GM19468 (cell line): ENCODE measurements around the gene WWC2.

Experiments
- ATAC-seq: cut with Tn5 transposase; IDR thresholded peaks from one replicate; pipeline ENCODE4 v1.9.1; 2021; ENCODE audit warnings: mild to moderate bottlenecking, moderate library complexity, moderate number of reproducible peaks; ENCODE audit not compliant: unreplicated experiment; ENCODE audit errors: extremely low read depth

Gene WWC2

DNA sequence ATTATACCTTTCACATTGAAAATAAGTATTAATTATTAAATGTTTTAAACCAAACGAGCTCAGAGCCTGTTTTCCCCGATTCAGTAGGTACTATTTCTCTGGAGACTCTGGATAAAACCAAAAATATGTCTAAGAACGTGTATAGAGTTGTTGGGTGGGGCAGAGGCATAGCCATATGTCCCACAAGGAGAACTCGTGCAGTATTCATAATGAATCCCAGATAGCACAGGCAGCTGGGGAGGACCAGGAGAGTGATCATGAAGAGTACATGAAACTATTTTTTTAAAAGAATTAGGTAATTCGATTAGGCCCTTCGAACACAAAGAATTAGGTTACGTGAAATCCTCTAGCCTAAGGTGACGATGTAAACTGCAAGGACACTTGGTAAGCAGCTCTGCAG lies 145.0 kb downstream of the WWC2 start:
- ATAC-seq: no peak

DNA sequence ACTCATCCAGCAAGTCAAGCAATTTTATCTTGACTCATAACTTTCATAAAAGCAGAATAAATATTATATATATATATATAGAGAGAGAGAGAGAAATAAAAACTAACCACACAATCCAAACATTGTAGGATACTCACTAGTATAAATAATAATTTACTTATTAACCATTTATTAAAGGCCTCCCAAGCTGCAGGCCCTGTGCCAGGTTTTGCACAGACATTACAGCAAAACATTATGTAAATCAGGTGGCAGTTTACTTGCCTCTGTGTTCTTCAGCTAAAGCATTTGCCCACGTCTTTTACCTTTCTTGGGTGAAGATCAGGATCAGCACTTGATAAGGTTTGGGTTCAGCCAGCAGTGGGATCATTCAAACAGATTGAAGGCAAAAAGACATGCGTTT lies 145.4 kb downstream of the WWC2 start:
- no peak for ATAC-seq

DNA sequence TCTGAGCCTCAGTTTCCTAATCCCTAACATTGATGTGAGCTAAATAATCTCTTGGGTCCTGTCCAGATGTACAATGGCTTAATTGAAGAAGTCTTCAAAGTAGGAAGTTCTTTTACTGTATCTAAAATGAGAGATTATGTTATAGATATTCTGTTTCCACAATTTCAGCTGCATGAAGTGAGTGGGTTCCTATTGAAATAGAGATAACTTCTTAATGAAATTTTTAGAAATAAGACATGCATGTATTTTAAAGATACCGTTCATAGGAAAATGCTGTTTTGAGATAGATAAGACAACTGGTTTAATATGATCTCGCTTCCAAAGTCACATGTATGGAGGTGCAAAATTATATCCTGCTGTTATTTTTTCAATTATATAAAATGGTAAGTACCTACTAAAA lies 149.1 kb downstream of the WWC2 start:
- no peak for ATAC-seq

DNA sequence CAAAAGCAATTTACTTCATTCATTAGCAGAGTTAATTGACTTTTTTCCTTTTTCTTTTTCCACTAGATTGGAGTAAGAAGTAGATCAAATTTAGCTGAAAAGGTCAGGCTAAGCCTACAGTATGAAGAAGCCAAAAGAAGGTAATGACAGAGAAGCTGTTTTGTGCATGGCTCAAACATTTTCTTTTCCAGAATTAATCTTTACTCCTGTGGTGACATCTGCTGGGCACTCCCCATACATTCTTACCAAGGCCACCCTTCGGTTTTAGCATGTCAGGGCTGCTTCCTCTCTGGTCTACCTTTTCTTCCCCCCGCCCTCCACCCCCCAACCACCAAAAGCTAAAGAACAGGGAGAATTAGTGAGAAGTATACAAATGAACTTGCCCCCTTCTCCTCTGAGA lies 150.8 kb downstream of the WWC2 start:
- ATAC-seq: no peak

DNA sequence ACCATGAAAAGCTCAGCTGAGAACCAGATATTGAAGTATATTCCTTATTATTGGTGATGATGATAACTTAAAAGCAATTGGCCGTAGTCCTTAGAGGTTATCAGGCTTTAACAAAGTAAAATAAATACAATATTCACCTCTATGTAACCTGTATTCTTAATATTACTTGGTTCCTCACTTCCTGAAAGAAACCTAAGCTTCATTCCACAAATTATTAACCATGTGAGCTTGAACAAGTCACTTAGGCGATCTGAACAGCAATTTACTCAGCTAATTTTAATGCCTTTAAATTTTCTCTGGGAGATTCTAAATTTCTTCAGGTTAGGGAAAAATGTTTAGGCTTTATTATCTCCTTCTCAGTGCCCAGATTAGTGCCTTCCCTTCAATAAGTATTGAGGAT lies 151.8 kb downstream of the WWC2 start:
- no peak for ATAC-seq

DNA sequence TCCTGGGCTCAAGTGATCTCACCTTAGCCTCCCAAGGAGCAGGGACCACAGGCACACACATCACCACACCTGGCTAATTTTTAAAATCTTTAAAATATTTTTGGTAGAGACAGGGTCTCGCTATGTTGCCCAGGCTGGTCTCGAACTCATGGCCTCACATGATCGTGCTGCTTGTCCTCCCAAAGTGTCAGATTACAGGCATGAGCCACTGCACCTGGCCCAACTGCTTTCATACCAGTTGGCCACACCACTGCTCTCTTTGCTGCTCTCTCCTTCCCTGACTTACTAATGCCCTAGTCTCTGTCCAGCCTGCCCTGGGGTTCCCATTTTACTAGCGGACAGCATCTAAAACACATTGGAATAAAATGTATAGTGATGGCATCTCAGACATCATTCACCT lies 153.9 kb downstream of the WWC2 start:
- ATAC-seq: no peak

DNA sequence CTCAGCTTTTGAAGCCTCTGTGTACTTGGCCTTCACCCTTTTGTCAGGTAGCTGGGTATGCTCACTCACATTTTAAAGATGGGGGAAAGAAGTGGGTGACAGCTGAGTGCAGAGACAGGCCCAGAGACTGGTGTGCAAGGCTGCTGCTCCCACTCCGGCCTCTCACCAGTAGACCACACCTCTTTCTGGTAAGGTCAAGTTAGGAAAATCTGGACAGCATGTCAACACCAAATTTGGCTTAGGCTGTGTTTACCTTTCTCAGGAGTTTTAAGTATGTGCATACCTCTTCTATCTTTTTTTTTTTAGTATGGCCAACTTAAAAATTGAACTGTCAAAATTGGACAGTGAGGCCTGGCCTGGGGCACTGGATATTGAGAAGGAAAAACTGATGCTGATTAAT lies 154.4 kb downstream of the WWC2 start:
- ATAC-seq: no peak

DNA sequence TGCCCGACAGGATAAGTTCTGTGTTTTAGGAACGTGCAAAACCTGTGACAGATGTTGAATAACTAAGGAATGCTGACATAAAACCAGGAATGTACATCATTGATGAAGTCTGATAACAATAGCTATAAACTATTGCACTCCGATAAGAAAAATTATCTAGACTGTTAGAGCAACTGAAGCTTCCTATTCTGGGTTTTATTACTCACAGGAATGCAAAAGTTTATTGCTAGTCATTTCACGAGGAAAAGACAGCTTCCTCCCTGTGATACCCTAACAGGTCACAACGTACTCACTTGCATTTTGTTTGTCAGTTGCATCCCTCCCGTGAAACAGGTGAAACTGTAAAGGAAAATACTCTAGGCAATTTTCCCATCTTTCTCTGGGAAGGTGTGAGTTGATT lies 155.1 kb downstream of the WWC2 start:
- ATAC-seq: no peak

DNA sequence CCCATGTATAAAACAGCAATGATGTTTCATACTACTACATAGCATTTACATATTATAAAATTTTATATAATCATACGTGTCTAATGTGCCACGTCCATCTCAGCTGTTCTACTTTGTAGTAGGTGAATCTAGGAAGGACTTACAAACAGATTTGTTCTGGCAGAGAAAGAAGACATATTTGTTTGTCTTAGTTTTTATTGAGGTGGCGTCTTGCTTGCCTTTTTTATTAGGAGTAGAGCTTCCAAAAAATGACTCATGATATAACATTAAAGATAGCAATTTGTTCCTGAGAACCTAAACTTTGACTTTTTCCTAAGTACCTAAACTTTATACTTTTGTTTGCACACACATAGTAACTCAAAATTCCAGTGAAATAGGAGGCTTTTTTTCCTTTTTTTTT lies 156.4 kb downstream of the WWC2 start:
- no peak for ATAC-seq

DNA sequence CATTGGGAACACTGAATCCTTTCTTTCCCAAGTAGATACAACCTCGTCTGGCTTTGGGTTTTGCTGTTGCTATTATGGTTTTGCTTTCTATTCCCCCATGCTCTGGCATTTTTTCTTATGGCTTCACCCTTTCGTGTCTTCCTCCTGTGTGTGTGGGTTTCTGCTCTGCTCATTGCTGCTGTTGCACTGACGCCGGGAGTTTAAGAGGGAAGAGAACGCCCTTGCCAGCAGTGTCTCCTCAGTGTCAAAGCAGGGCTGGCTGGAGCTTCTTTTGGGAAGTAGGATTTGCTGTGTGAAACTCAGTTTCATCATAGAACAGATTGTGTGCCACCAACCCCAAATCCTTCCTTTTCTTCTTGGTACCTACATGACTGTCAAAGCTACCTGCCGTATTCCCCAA lies 157.3 kb downstream of the WWC2 start:
- ATAC-seq: no peak

DNA sequence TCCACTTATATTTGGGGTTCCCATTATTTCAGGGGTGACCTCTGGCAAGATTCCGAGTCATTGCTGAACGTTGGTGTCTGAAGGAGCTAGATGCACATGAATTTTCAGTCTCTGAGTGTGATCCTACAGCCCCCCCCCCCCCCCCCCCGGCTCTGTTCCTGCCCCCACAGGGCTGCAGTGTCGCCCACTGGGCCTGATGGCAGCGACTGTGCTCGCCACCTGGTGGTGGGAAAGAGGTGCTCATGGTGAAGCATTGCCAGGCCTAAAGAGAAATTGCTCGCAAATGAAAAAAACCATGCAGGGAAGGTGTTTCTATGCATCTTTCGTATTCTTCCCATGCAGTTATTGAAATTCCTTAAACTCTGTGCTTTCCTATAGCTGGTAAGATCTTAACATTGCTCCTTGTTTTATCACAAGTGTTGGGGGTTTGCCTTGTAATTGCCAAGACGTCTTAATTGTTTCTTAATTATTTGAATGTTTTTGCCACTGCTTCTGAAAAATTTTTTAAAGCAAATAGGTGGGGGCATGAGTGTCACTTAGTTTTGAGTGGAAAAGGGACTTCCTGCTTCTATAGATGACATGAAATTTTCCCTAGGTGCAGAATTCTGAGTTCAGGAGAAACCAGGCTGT lies 157.8 kb downstream of the WWC2 start:
- ATAC-seq: no peak

DNA sequence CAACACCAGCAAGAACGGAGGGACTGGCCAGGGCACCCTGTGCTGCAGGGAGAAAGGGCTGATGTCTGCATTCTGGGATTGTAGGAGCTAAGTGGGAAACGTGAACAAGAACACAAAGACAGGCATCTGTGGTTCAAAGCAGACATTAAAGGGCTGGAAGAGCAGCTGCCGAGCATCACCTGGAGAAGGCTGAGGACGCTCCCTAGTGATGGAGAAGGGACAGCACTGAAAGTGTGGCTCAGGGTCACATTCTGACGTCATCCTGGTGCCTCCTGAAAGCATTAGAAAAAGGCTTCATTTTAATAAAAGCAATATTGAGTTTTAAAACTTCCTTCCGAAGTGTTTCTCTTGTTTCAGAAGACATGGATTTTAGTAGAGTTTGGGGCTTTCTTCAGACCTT lies 158.8 kb downstream of the WWC2 start:
- ATAC-seq: no peak

DNA sequence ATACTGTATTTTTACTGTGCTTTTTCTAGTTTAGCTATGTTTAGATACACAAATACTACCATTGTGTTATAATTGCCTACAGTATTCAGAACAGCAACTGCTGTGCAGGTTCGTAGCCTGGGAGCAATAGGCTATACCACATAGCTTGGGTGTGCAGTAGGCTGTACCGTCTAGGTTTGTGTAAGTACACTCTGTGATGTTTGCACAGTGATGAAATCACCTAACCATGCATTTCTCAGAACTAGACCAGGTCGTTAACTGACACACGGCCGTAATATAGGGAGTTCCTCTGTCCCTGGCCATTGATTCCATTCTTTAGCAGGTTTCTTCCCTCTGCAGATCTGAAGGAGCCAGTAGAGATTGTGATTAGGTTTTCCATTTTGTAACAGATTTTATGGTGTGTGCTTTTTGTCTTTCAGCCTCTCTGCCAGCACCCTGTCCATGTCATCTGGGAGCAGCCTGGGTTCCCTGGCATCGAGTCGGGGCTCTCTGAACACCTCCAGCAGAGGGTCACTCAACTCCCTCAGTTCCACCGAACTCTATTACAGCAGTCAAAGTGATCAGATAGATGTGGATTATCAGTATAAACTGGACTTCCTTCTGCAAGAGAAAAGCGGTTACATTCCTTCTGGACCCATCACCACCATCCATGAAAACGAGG lies 161.6 kb downstream of the WWC2 start:
- no peak for ATAC-seq

DNA sequence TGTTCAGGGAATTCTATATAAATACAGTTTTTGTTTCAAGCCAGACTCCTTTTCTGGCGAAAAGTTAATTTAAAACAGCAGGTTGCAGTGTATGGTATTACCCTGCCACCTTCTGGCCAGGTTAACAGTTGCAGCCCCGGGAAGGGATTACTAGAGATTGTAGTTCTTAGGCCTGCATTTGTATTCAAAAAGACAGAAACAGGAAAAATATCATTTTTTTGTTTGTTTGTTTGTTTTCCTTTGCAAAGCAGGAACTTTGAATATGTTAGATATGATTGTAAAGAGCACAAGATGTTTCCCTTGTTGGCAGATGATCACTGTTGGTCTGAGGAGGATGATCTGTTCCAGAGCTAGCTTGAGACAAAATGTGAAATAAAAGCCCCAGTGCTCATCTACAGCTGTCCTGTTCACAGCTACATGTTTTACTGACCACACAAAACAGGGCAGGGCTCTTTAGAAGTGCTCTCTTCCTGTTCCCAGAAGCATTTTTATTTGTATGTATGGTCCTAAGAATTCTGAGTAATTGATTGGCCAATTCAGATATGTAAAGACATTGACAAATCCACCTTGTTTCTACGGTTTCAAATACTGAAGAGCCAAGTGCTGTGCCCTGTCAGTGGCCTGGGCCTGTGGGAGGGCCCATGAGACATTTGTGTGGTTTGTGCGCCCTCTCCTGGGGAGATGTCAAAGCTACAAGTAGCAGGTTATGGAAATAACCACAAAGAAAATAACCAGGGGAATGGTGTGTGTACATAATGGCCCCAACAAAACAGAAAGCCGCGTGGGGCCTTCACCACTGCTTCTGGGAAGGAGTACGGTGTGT lies 163.1 kb downstream of the WWC2 start:
- peak; percentile 71 for ATAC-seq

DNA sequence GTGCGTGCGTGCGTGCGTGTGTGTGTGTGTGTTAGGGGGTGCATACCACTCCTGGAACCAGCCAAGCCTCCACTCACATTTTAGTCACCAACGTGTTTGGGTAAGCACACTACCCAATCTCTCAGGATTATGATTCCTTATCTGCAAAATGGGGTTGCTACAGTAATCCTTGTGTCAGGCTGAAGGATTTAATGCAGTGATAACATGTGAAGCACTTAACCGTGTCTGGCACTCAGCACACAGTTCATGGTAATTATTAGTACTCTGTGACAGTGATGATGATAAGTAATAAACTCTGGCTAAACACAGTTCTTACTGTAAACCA lies 163.7 kb downstream of the WWC2 start:
- no peak for ATAC-seq

DNA sequence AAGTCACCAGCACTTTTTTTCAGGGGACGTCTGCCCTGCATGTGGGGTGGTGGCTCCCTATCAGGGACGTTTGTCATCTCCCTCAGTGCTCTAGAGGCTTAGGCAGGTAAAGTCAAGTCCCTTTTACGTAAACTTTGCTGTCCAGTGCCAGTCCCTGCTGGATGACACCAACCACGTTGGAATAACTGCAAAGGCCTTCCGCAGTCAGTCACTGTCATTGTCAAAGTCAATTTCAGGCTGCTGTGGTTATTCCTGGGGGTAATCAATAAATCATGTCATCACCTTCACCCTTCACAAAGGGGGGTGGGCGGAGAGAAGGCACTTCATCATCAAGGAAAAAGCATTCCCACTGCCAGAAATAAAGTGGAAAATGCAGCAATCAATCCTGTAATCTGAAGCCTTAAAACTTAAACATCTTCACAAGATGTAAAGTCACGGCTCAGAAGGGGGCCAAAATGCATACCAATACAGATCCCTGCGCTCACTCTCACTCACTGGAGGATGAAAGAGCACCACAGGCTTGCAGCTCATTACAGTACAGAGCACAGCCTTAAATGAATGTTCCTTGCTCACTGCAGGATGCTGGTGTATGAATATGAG lies 164.8 kb downstream of the WWC2 start:
- ATAC-seq: no peak

DNA sequence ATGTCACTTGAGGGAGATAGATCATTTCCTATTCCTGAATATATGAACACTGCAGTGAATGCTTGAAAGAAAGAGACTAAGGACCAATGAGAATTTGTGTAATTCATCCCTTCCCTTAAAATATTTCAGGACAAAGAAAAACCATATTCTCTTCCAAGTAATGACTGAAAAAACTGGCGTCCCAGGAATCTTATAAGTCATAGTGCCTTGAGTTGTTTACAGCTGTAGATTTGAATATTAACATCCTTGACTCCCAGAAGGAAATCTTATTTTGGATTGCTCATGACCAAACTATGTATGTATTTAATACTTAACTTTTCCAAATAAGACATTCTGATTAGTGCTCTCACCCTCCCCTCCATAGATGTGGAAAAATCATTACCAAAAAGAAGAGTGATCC lies 165.6 kb downstream of the WWC2 start:
- ATAC-seq: no peak

DNA sequence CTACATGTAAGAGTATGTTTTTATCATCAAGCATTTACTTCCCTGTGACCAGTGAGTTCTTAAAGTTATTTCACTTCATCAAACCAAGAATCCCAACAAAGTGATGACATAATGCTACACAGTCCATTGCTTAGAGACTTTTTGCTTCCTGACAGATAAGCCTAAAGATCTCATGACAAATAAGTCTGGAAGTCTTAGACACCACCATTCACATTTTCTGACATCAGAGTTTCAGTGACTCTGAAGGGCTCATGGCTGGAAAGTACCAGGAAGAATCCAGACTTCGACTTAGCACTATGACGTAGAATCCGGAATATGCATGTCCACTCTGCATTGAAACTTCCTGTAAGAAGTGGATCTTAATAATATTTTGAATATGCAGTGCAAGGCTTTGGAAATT lies 167.3 kb downstream of the WWC2 start:
- no peak for ATAC-seq

DNA sequence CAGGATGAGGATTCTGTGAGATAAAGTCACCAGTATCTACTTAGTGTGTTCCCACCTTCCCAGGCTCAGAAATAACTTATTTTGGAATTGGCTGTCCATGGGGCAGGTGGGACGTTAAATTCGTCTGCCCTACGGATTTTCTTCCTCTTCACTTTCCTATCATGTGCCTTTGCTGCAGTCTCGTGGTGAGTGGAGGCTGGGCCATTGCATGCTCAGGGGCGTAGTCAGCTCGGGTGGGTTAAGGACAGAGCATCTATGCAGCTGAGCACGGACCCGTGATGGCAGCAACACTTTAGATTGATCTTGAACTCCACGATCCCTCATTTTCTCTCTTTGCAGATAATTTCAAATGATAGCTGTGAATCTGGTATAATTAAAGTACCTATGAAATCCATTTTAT lies 169.5 kb downstream of the WWC2 start:
- no peak for ATAC-seq

DNA sequence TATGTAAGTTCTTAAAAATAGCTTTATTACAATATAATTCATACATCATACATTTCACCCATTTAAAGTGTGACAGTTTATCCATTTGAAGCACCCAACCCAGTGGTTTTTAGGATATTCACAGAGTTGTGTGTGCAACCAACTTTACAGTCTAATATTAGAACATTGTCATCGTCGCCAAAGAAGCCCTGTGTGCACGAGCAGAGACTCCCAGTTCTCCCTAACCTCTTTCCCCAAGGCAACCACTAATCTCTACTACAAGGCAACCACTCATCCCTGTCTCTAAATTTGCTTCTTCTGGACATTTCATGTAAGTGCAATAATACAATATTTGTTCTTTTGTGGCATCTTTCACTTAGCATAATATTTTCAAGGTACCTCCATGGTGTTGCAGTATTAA lies 173.3 kb downstream of the WWC2 start:
- ATAC-seq: no peak

DNA sequence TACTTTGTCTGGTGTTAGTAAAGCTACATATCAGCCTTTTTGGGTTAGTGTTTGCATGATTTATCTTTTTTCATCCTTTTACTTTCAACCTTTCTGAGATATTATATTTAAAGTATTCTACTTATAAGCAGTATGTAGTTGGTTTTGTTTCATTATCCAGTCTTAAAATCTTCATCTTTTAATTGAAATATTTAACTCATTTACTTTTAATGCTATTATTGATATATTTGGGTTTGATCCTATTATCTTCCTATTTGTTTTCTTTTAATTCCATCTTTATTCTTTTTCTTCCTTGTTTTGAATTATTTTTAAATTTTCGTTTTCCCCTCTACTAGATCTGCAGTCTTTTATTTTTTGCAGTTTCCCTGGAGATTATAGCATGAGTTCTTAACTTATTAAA lies 177.0 kb downstream of the WWC2 start:
- ATAC-seq: no peak
